HG02623 (cell line): ENCODE measurements around the gene BCL2.

Source experiments
- ATAC-seq: cut with Tn5 transposase; IDR thresholded peaks from one replicate; pipeline ENCODE4 v1.9.1; 2021; ENCODE audit warnings: moderate library complexity; ENCODE audit not compliant: unreplicated experiment

The BCL2 gene

GRCh38 chr18:63098018-63098981 lies 221.3 kb downstream of the BCL2 start:
- ATAC-seq: peak; percentile 76

- no peak for ATAC-seq
These were observed 222.4 kb downstream of the BCL2 start for GRCh38 chr18:63097178-63097577.

- no peak for ATAC-seq
These were observed 223.2 kb downstream of the BCL2 start for GRCh38 chr18:63096327-63096874.

GRCh38 chr18:63095768-63096167 lies 223.8 kb downstream of the BCL2 start:
- no peak for ATAC-seq

- no peak for ATAC-seq
These were observed 227.8 kb downstream of the BCL2 start for GRCh38 chr18:63091671-63092364.

GRCh38 chr18:63090334-63090733 lies 229.2 kb downstream of the BCL2 start:
- ATAC-seq: no peak

- no peak for ATAC-seq
These were observed 230.5 kb downstream of the BCL2 start for GRCh38 chr18:63089041-63089440.

GRCh38 chr18:63088262-63088661 lies 231.3 kb downstream of the BCL2 start:
- no peak for ATAC-seq

- ATAC-seq: no peak
These were observed 231.9 kb downstream of the BCL2 start for GRCh38 chr18:63087421-63088230.

GRCh38 chr18:63085611-63086010 lies 234.0 kb downstream of the BCL2 start:
- ATAC-seq: no peak

GRCh38 chr18:63084219-63084618 lies 235.3 kb downstream of the BCL2 start:
- ATAC-seq: no peak

GRCh38 chr18:63083555-63083954 lies 236.0 kb downstream of the BCL2 start:
- ATAC-seq: no peak

GRCh38 chr18:63083020-63083531 lies 236.5 kb downstream of the BCL2 start:
- no peak for ATAC-seq

- ATAC-seq: no peak
These were observed 237.1 kb downstream of the BCL2 start for GRCh38 chr18:63082366-63083019.

GRCh38 chr18:63079114-63079513 lies 240.5 kb downstream of the BCL2 start:
- ATAC-seq: peak; percentile 42

- peak; percentile 90 for ATAC-seq
These were observed 241.1 kb downstream of the BCL2 start for GRCh38 chr18:63078471-63078870.

- no peak for ATAC-seq
These were observed 244.6 kb downstream of the BCL2 start for GRCh38 chr18:63074981-63075404.

GRCh38 chr18:63073481-63073880 lies 246.1 kb downstream of the BCL2 start:
- no peak for ATAC-seq
